ENCODE results near the gene PLEK2.

GRCh38 chr14:67343601-67344230 lies 68.2 kb downstream of the PLEK2 start:
- TF ChIP-seq ISL1 (CRISPR knock-in tag; IDR thresholded peaks at IDR 0.05) = no peak
- TF ChIP-seq CREB5 (CRISPR knock-in tag; IDR thresholded peaks at IDR 0.05; ENCODE audit: low read depth) = no peak
- TF ChIP-seq ZNF70 (CRISPR knock-in tag; IDR thresholded peaks at IDR 0.05) = no peak
- no peak for TF ChIP-seq TOX (CRISPR knock-in tag; IDR thresholded peaks at IDR 0.05; ENCODE audit: borderline replicate concordance)
- TF ChIP-seq BACH2 (CRISPR knock-in tag; IDR thresholded peaks at IDR 0.05; ENCODE audit: borderline replicate concordance) = no peak
- no peak for TF ChIP-seq ESRRG (CRISPR knock-in tag; IDR thresholded peaks at IDR 0.05)
- no peak for TF ChIP-seq TCF4 (CRISPR knock-in tag; IDR thresholded peaks at IDR 0.05; ENCODE audit: borderline replicate concordance)
- no peak for TF ChIP-seq ZFP30 (CRISPR knock-in tag; IDR thresholded peaks at IDR 0.05)
- TF ChIP-seq RARB (CRISPR knock-in tag; IDR thresholded peaks at IDR 0.05) = no peak
- no peak for TF ChIP-seq ZFP3 (CRISPR knock-in tag; IDR thresholded peaks at IDR 0.05)
- no peak for TF ChIP-seq ARNTL (CRISPR knock-in tag; IDR thresholded peaks at IDR 0.05; ENCODE audit: borderline replicate concordance, low read depth)
- no peak for TF ChIP-seq POU6F1 (CRISPR knock-in tag; IDR thresholded peaks at IDR 0.05; ENCODE audit: borderline replicate concordance, low read depth)
- TF ChIP-seq PATZ1 (CRISPR knock-in tag; IDR thresholded peaks at IDR 0.05; ENCODE audit: borderline replicate concordance) = no peak
- no peak for TF ChIP-seq TSHZ2 (CRISPR knock-in tag; IDR thresholded peaks at IDR 0.05)
